Rectal smooth muscle tissue (tissue), 1 donor: Measurements from ENCODE around the gene KLHL2.
A peak's percentile ranks its signal among the peaks of the same experiment; 100 is the strongest.

ENCODE experiments used
- H3K27ac ChIP-seq: one replicate; pipeline ENCODE4 v1.7.0; 2013; ENCODE audit warnings: low read depth, low read length, inconsistent platforms
- H3K27me3 ChIP-seq: one replicate; pipeline ENCODE4 v1.7.0; 2013; ENCODE audit warnings: low read length; ENCODE audit not compliant: control insufficient read depth, insufficient read depth
- H3K36me3 ChIP-seq: one replicate; pipeline ENCODE4 v1.7.0; 2013; ENCODE audit warnings: low read length; ENCODE audit not compliant: control insufficient read depth, insufficient read depth
- H3K4me1 ChIP-seq: one replicate; pipeline ENCODE4 v1.7.0; 2013; ENCODE audit warnings: low read length; ENCODE audit not compliant: control insufficient read depth, insufficient read depth
- H3K4me3 ChIP-seq: one replicate; pipeline ENCODE4 v1.7.0; 2013; ENCODE audit warnings: low read length
- H3K9ac ChIP-seq: one replicate; pipeline ENCODE4 v1.7.0; 2013; ENCODE audit warnings: low read length

KLHL2 gene

GRCh38 chr4:165288226-165288625 lies 80.9 kb downstream of the KLHL2 start:
- Histone ChIP-seq H3K4me1 (no peaks in the 10 kb centered on the region), H3K9ac (no peak overlapping the region), H3K27ac (no peak overlapping the region), H3K36me3 (no peaks in the 10 kb centered on the region), H3K4me3 (no peak overlapping the region), H3K27me3 (no peaks in the 10 kb centered on the region)

DNA sequence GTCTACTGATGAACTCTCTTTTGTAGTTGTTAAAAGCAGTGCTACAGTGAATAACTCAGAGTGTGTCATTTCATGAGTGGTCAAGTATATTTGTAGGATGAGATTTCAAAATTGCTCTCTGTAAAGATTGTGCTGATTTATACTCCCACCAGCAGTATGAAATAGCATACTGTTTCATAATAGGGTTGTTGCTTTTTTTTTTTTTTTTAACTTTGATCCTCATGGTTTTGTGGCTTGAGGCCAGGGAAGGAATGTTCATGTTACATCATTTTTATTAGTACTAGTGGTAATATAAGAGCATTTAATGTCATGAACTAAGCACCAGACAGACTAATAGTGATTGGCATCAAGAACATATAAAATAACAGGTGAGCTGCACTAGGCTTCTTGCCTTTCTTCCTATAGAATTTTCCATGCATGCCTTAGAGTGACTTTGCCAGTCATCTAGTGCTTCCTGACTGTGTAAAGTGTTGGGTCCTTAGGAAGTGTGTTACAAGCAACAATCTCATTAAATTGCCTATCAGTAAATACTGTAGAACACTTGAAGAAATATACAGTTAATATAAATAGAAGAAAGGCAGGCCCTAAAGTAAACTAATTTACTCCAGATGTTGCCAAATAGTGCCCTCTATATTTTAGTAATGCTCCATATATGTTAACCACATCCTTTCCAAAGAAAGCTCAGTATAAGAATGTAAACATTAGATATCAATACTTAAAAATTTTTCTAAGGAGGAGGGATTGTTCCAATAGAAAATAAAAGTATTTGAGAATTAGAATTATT lies 81.5 kb downstream of the KLHL2 start:
- no peak overlapping the region for H3K9ac ChIP-seq
- H3K27ac ChIP-seq: no peak overlapping the region
- H3K4me3 ChIP-seq: no peak overlapping the region

GRCh38 chr4:165289423-165289785 lies 82.0 kb downstream of the KLHL2 start:
- Histone ChIP-seq H3K4me3 (no peak overlapping the region), H3K27me3 (no peaks in the 10 kb centered on the region), H3K27ac (no peak overlapping the region), H3K4me1 (no peaks in the 10 kb centered on the region), H3K9ac (no peak overlapping the region), H3K36me3 (no peaks in the 10 kb centered on the region)

More for the DNA sequence above, 81.5 kb downstream of the KLHL2 start:
- no peaks in the 10 kb centered on the region for H3K27me3 ChIP-seq
- no peaks in the 10 kb centered on the region for H3K4me1 ChIP-seq
- H3K36me3 ChIP-seq: no peaks in the 10 kb centered on the region

- Histone ChIP-seq H3K27ac (no peak overlapping the region), H3K9ac (no peak overlapping the region), H3K27me3 (no peaks in the 10 kb centered on the region), H3K4me3 (no peak overlapping the region), H3K4me1 (no peaks in the 10 kb centered on the region), H3K36me3 (peaks cover 3% of the 10 kb centered on the region)
Measured at GRCh38 chr4:165293061-165293460, 85.7 kb downstream of the KLHL2 start.

DNA sequence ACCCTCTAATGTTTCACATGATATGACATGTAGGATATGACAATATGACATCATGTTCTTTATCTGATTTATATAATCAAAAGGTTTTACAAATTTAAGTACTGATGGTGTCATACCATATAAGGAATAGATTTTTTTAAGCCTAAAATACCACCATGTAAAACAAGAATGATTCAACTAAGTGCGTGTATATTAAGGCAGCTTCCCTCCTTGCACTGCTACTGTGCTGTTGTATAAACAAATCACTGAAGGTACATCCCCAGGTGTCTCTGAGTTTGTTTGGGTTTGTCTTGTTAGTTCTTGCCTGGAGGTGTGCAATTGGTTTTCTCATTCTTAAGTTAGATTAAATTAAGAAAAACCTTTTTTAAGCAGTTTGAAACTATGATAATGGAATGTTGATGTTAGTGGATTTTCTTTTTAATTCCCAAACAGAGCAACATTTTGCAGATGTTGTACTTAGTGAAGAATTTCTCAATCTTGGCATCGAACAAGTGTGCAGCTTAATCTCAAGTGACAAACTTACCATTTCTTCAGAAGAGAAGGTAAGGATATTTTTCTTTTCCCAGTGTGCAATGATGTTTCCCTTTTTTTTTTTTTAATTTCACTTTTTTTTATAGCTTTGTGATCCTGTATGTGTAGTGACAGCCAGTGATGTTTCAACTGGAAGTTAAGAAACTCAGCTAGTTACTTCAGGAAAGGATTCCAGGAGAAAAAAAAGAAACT lies 86.7 kb downstream of the KLHL2 start:
- H3K9ac ChIP-seq: no peak overlapping the region

GRCh38 chr4:165294907-165295306 lies 87.5 kb downstream of the KLHL2 start:
- Histone ChIP-seq H3K36me3 (peaks cover 3% of the 10 kb centered on the region), H3K9ac (no peak overlapping the region), H3K27me3 (no peaks in the 10 kb centered on the region), H3K4me1 (no peaks in the 10 kb centered on the region), H3K4me3 (no peak overlapping the region), H3K27ac (no peak overlapping the region)

More for the DNA sequence above, 86.7 kb downstream of the KLHL2 start:
- peaks cover 3% of the 10 kb centered on the region for H3K36me3 ChIP-seq
- no peak overlapping the region for H3K4me3 ChIP-seq
- no peaks in the 10 kb centered on the region for H3K4me1 ChIP-seq
- no peaks in the 10 kb centered on the region for H3K27me3 ChIP-seq
- H3K27ac ChIP-seq: no peak overlapping the region

- H3K9ac ChIP-seq: no peak overlapping the region
- no peaks in the 10 kb centered on the region for H3K27me3 ChIP-seq
- peaks cover 4% of the 10 kb centered on the region for H3K4me1 ChIP-seq
- H3K4me3 ChIP-seq: no peak overlapping the region
- peaks cover 3% of the 10 kb centered on the region for H3K36me3 ChIP-seq
- H3K27ac ChIP-seq: no peak overlapping the region
Measured at GRCh38 chr4:165297626-165298025, 90.3 kb downstream of the KLHL2 start.

- Histone ChIP-seq H3K4me1 (peaks cover 4% of the 10 kb centered on the region), H3K36me3 (peaks cover 3% of the 10 kb centered on the region), H3K9ac (no peak overlapping the region), H3K4me3 (no peak overlapping the region), H3K27me3 (no peaks in the 10 kb centered on the region), H3K27ac (no peak overlapping the region)
Measured at GRCh38 chr4:165299399-165300060, 92.2 kb downstream of the KLHL2 start.

DNA sequence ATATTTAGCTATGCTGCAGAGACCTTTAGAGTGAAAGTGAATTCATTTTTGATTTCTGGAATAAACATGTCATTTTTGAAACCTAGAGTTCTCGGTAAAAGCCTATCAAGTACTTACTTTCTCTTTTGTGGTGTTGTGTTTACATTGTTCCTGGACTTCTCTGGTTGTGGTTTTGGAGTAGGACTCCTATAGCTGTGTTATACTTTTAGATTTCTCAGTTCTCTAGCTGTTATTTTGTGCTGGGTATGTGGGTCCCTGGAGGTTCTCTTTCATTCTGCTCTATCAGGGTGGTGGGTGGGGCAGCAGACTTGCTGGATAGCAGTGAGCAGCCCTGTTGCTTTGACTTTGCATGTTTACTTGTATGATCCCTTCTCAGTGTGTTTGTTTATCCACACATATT lies 94.5 kb downstream of the KLHL2 start:
- Histone ChIP-seq H3K27ac (no peak overlapping the region), H3K27me3 (no peaks in the 10 kb centered on the region), H3K36me3 (peaks cover 3% of the 10 kb centered on the region), H3K9ac (no peak overlapping the region), H3K4me3 (peak overlapping the region; percentile 46), H3K4me1 (peaks cover 4% of the 10 kb centered on the region)

DNA sequence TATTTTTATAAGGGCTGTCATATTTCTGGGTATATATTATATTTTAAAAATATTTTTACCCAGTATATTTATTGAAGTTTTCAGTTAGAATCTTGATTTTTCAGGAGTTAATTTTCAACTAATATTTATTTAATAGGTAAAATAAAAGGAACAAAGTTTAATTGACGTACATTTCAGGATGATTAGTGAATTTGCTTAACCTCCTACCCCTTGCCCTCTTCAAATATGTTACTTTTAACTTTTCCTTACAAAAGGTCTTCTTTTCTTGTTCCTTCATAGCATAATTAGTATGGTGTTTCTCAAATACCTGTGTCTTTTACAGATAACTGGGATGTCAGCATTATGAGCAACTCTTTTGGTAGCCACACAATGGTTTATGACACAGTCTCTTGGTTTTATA lies 95.3 kb downstream of the KLHL2 start:
- Histone ChIP-seq H3K36me3 (peaks cover 1% of the 10 kb centered on the region), H3K4me1 (peaks cover 4% of the 10 kb centered on the region), H3K4me3 (no peak overlapping the region), H3K27ac (no peak overlapping the region), H3K9ac (no peak overlapping the region), H3K27me3 (no peaks in the 10 kb centered on the region)

GRCh38 chr4:165308166-165308565 lies 100.8 kb downstream of the KLHL2 start:
- H3K27ac ChIP-seq: no peak overlapping the region
- H3K4me1 ChIP-seq: no peaks in the 10 kb centered on the region
- no peaks in the 10 kb centered on the region for H3K36me3 ChIP-seq
- H3K4me3 ChIP-seq: no peak overlapping the region
- H3K9ac ChIP-seq: no peak overlapping the region
- no peaks in the 10 kb centered on the region for H3K27me3 ChIP-seq

DNA sequence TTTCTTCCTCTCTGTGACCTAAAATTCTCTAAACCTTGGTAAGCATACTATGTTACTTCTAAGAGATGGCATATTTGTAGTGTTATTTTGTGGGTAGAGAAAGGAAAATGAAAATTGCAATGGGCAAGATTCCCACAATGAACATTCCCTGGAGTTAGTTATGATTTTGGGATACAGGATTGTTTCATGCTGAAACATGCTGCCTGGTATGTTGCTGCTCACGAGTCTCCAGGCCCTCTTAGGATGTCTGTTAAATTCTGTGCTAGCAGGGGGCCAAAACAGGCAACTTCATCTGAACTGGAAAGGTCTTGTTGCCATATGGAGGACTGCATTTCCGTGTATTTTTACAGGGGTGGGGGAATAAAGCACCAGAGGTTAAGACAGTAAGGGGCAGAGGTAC lies 101.2 kb downstream of the KLHL2 start:
- Histone ChIP-seq H3K27me3 (no peaks in the 10 kb centered on the region), H3K4me3 (no peak overlapping the region), H3K9ac (no peak overlapping the region), H3K36me3 (no peaks in the 10 kb centered on the region), H3K27ac (no peak overlapping the region), H3K4me1 (no peaks in the 10 kb centered on the region)
